SJSA1 (cell line): ENCODE data around the gene RPS24. TPM values are rescaled to one million over a fixed set of nuclear protein-coding genes. Genes with fewer than 3 reads are reported as not detected.

Experiments
- DNase-seq, 2 experiments: peaks; one replicate each; pipeline ENCODE4 v3.0.0-alpha.2; 2015 to 2020; ENCODE audit warnings: low spot score in 2 of 2, low read depth in 1 of 2
- H3K27ac ChIP-seq: fragments of 250-450 bp; sonication (Bioruptor Pico); 2 replicates; pipeline ENCODE4 v1.5.1; 2020; ENCODE audit warnings: mild to moderate bottlenecking, moderate library complexity
- H3K27me3 ChIP-seq: fragments of 250-450 bp; sonication (Bioruptor Pico); replicated peaks from 2 replicates; pipeline ENCODE4 v1.5.1; 2020; ENCODE audit warnings: mild to moderate bottlenecking, moderate library complexity
- H3K36me3 ChIP-seq: fragments of 250-450 bp; sonication (Bioruptor Pico); 2 replicates; pipeline ENCODE4 v1.5.1; 2020; ENCODE audit warnings: mild to moderate bottlenecking
- H3K4me1 ChIP-seq: fragments of 250-450 bp; sonication (Bioruptor Pico); replicated peaks from 2 replicates; pipeline ENCODE4 v1.6.1; 2021; ENCODE audit warnings: mild to moderate bottlenecking
- H3K4me3 ChIP-seq: fragments of 250-450 bp; sonication (Bioruptor Pico); 2 replicates; pipeline ENCODE4 v1.5.1; 2020; ENCODE audit warnings: mild to moderate bottlenecking
- H3K9me3 ChIP-seq: fragments of 250-450 bp; sonication (Bioruptor Pico); replicated peaks from 2 replicates; pipeline ENCODE4 v1.5.1; 2020; ENCODE audit warnings: mild to moderate bottlenecking
- total RNA-seq: library from RNA; depleted of rRNA; stranded (reverse); fragments of >200 nt; shearing (Covaris generic); gene quantifications from 2 replicates; pipeline ENCODE4 v1.2.3, GENCODE V29; 2014

RPS24 gene
- total RNA-seq, 1 experiment from 2014 or later: 2,140 TPM

DNA sequence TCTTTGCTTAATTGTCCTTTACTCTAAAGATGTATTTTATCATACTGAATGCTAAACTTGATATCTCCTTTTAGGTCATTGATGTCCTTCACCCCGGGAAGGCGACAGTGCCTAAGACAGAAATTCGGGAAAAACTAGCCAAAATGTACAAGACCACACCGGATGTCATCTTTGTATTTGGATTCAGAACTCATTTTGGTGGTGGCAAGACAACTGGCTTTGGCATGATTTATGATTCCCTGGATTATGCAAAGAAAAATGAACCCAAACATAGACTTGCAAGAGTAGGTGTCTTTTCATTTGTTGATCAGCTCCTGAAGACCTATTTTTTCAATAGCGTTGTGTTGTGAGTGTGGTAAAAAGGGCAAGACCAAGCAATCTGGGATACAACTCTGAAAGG is 1.8 kb downstream of the RPS24 start:
- no peaks in the 10 kb centered on the region for H3K27me3 ChIP-seq
- H3K4me1 ChIP-seq: peaks cover 8% of the 10 kb centered on the region
- no peak for DNase-seq
- H3K9me3 ChIP-seq: no peaks in the 10 kb centered on the region
- no peak overlapping the region for H3K4me3 ChIP-seq
- peaks cover 61% of the 10 kb centered on the region for H3K36me3 ChIP-seq
- no peak overlapping the region for H3K27ac ChIP-seq

GRCh38 chr10:78035933-78036583 is 2.4 kb downstream of the RPS24 start:
- no peak for DNase-seq
- Histone ChIP-seq H3K4me1 (peaks cover 8% of the 10 kb centered on the region), H3K4me3 (no peak overlapping the region), H3K27me3 (no peaks in the 10 kb centered on the region), H3K36me3 (peaks cover 67% of the 10 kb centered on the region), H3K27ac (no peak overlapping the region), H3K9me3 (no peaks in the 10 kb centered on the region)

DNA sequence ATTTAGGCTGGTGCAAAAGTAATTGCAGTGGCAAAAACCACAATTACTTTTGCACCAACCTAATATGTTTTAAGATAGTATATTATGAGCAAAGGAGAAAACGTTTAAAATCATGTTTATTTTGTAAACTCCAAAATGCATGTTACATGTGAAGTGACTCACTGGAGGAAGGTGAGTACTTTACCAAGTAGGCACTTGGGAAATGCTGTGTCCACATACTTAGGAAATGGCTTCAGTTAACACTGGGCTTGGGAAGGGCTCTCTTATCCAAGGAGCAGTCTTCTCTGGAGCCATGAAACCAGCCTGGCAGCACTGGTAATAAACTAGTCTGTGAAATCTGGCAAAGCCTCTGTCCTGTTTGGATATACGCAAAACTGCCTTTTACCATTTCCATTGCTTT is 4.4 kb downstream of the RPS24 start:
- Histone ChIP-seq H3K4me1 (peaks cover 8% of the 10 kb centered on the region), H3K4me3 (no peak overlapping the region), H3K36me3 (peaks cover 87% of the 10 kb centered on the region), H3K27ac (no peak overlapping the region), H3K27me3 (no peaks in the 10 kb centered on the region), H3K9me3 (no peaks in the 10 kb centered on the region)
- DNase-seq: no peak

DNA sequence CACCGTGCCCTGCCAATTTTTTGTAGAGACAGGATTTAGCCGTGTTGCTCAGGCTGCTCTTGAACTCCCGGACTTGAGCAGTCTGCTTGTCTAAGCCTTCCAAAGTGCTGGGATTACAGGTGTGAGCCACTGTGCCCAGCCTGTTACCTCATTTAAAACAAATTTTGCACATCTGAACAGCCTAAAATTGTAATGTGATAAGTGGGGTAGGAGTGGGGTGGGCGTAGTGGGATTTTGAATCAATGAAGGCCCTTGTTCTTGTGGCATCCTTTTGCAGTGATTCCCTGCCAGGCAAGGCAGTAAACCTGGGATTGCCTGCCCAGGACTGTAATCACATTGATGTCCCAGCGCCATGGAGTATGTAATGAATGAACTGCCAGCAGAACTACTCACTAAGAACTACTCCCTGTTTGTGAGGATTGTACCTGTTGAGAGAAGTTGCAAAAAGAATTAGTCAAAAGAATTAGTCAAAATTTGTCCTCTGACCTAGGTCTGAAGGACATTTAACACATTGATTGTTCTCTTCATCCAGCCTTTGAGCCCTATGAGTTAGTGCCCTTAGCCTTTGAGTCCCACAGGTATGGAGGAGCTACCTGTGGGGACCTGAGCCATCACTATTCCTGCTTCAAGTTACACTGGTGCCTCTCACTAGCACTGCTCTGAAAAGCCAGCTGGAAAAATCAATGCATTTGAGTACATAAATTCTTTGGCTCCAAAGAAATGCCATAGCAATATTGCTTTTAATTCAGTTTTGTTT is 5.3 kb downstream of the RPS24 start:
- H3K36me3 ChIP-seq: peaks cover 93% of the 10 kb centered on the region

DNA sequence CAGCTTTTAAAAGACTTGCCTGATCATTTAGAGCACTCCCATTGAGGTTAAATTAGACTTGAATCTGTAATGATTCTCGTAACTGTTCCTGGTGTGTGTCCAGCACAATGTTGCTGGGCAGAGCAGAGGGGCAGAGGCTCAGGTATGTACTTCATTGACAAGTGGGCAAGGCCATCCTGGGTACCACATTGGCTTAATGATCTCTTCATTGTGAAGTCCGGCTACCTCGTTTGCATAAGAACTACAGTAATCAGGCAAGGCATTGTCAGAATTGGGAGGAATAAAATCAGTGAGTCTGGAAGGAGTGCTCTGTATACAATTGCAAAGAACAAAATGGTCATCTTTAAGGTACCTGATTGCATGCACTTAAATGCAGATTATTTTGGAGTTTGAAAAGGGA is 6.1 kb downstream of the RPS24 start:
- H3K4me1 ChIP-seq: peaks cover 6% of the 10 kb centered on the region
- no peak overlapping the region for H3K4me3 ChIP-seq
- H3K27ac ChIP-seq: no peak overlapping the region
- no peak for DNase-seq
- H3K27me3 ChIP-seq: no peaks in the 10 kb centered on the region
- H3K36me3 ChIP-seq: peaks cover 88% of the 10 kb centered on the region
- no peaks in the 10 kb centered on the region for H3K9me3 ChIP-seq

More for the DNA sequence above, 5.3 kb downstream of the RPS24 start:
- no peaks in the 10 kb centered on the region for H3K27me3 ChIP-seq
- H3K4me1 ChIP-seq: peaks cover 8% of the 10 kb centered on the region
- DNase-seq: no peak
- no peak overlapping the region for H3K27ac ChIP-seq
- H3K9me3 ChIP-seq: no peaks in the 10 kb centered on the region
- H3K4me3 ChIP-seq: no peak overlapping the region

DNA sequence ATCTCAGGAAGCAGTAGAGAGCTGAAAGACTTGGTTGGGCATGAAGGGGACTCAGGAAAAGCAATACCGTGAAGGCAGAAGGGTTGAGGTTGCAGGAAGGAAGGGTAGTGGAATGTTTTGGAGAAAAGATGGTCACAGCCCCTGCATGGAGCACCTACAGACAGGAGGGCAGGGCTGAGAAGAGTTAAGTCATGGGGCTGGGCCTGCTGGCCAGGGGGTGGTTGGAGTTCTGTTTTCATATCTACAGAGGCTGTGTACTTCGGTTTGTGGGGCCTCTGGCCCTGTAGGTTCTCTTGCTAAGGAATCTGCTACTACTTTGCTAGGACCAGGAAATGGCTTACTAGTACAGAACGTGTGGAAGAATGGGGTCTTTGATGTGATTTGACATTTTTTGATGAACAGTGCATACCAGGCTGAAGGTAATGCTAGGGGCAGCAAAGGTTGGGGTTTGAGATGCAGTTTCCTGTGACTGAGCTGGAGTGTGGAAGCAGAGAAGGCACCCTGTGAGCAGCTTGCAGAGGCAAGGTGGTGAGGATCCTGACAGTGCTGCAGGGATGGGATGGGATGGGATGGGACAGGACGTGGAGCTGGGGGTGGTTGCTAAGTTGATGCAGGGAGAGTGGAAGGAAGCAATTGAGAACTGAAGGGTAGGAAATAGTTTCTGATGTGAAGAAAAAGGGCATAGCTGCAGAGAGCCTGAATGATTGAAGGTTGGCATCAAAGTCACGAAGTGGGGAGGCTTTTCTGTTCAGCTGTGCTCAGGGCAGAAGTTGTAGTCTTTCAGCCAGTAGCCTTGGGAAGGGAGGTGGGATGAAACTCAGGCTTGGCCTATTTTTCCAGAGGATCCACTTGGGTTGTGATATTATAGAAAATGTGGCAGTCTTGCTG is 7.8 kb downstream of the RPS24 start:
- Histone ChIP-seq H3K9me3 (no peaks in the 10 kb centered on the region), H3K4me3 (no peak overlapping the region), H3K27ac (no peak overlapping the region), H3K27me3 (no peaks in the 10 kb centered on the region), H3K36me3 (peaks cover 71% of the 10 kb centered on the region), H3K4me1 (no peaks in the 10 kb centered on the region)
- no peak for DNase-seq

DNA sequence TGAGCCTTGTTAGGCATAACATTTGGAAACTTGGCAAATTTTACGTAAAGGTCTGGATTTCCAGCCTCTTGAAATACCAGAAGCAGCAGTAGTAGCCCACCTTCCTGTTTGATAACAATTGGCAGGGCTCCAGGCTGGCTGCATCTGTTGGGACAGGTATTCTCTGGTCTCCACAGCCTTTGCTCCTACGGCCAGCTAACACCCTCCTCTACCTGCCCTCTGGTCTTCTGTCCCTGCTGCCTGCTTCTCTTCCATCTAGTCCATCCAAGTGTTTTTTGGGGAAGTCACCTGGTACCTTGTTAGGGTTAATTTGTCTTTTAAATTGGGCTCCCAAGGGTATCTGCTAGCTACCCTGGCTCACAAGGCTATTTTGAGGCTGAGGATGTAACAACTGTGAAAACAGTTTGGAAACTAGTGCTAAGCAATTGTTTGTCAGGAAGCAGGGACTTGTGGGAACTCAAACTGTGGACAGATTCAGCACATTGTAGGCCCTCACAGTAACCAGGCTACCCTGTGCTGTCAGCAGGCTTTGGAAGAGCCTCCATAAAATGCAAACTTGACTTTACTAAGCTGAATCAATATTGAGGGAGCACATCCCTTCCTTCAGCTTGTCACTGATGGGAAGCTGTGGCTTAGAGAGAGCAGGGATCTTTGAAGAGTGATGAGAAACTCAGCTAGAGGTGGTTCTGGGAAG is 8.5 kb downstream of the RPS24 start:
- peaks cover 63% of the 10 kb centered on the region for H3K36me3 ChIP-seq

GRCh38 chr10:78042752-78043104 is 9.1 kb downstream of the RPS24 start:
- Histone ChIP-seq H3K4me1 (peaks cover 4% of the 10 kb centered on the region), H3K4me3 (no peak overlapping the region), H3K27me3 (no peaks in the 10 kb centered on the region), H3K9me3 (no peaks in the 10 kb centered on the region), H3K36me3 (peaks cover 58% of the 10 kb centered on the region), H3K27ac (no peak overlapping the region)
- DNase-seq: no peak

More for the DNA sequence above, 8.5 kb downstream of the RPS24 start:
- Histone ChIP-seq H3K4me3 (no peak overlapping the region), H3K9me3 (no peaks in the 10 kb centered on the region), H3K27ac (no peak overlapping the region), H3K27me3 (no peaks in the 10 kb centered on the region), H3K4me1 (no peaks in the 10 kb centered on the region)
- DNase-seq: no peak

- no peak for DNase-seq
- no peaks in the 10 kb centered on the region for H3K27me3 ChIP-seq
- peaks cover 4% of the 10 kb centered on the region for H3K4me1 ChIP-seq
- H3K36me3 ChIP-seq: peaks cover 45% of the 10 kb centered on the region
- H3K9me3 ChIP-seq: no peaks in the 10 kb centered on the region
- H3K4me3 ChIP-seq: no peak overlapping the region
- no peak overlapping the region for H3K27ac ChIP-seq
Observed at GRCh38 chr10:78044179-78044578, 10.5 kb downstream of the RPS24 start.

DNA sequence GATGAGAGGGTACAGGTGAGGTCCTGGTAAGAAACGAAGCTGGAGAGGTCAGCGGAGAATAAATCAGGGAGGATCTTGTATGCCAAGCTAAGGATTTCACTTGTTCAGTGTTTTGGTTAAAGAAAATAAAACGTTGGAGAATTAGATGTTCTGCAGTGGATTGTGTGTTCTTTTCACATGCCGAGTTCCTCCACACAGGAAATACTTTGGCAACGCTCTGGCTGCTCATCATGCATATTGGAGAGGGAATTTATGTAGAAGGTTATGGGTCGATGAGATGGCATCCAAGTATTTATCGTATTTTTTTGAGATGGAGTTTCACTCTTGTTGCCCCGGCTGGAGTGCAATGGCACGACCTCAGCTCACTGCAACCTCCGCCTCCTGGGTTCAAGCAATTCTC is 11.0 kb downstream of the RPS24 start:
- no peak overlapping the region for H3K4me3 ChIP-seq
- H3K36me3 ChIP-seq: peaks cover 40% of the 10 kb centered on the region
- no peak for DNase-seq
- no peaks in the 10 kb centered on the region for H3K9me3 ChIP-seq
- H3K27ac ChIP-seq: no peak overlapping the region
- H3K27me3 ChIP-seq: no peaks in the 10 kb centered on the region
- peaks cover 4% of the 10 kb centered on the region for H3K4me1 ChIP-seq

DNA sequence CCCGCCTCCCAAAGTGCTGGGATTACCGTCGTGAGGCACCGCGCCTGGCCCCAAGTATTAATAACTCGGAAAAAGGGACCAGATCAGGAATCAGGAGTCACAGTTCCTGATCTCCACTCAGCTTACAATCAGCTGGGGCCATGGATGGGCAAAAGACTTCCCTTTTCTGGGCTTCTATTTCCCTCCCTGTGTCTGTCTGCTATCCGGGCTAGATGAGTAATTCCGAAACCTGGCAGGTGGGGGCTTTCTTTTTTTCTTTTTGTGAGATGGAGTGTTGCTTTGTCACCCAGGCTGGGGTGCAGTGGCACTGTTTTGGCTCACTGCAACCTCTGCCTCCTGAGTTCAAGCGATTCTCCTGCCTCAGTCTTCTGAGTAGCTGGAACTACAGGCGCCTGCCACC is 11.6 kb downstream of the RPS24 start:
- no peaks in the 10 kb centered on the region for H3K9me3 ChIP-seq
- H3K36me3 ChIP-seq: peaks cover 35% of the 10 kb centered on the region
- no peak overlapping the region for H3K27ac ChIP-seq
- H3K4me3 ChIP-seq: no peak overlapping the region
- DNase-seq: no peak
- no peaks in the 10 kb centered on the region for H3K27me3 ChIP-seq
- peaks cover 4% of the 10 kb centered on the region for H3K4me1 ChIP-seq

- DNase-seq: no peak
- Histone ChIP-seq H3K27me3 (no peaks in the 10 kb centered on the region), H3K9me3 (no peaks in the 10 kb centered on the region), H3K4me1 (peaks cover 4% of the 10 kb centered on the region), H3K4me3 (no peak overlapping the region), H3K36me3 (peaks cover 28% of the 10 kb centered on the region), H3K27ac (no peak overlapping the region)
Observed at GRCh38 chr10:78045856-78046255, 12.2 kb downstream of the RPS24 start.

DNA sequence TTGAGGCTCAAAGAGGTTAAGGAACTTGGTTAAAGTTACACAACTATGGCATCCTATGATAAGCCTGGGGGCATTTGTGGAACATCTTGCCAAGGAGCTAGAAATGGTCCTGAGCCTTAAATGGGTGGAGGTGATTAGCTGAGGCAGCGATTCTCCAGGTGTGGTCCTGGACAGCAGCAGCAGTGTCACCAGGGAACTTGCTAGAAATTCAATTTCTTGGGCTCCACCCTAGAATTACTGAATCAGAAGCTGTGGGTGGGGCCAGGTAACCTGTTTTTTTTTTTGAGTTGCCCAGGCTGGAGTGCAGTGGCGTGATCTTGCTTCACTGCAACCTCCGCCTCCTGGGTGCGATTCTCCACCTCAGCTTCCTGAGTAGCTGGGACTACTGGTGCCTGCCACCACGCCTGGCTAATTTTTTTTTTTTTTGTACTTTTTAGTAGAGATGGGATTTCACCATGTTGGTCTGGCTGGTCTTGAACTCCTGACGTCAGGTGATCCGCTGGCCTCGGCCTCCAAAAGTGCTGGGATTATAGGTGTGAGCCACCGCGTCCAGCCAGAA is 13.1 kb downstream of the RPS24 start:
- no peak overlapping the region for H3K4me3 ChIP-seq
- no peak overlapping the region for H3K27ac ChIP-seq
- no peak for DNase-seq
- peaks cover 4% of the 10 kb centered on the region for H3K4me1 ChIP-seq
- no peaks in the 10 kb centered on the region for H3K27me3 ChIP-seq
- no peaks in the 10 kb centered on the region for H3K9me3 ChIP-seq
- H3K36me3 ChIP-seq: peaks cover 19% of the 10 kb centered on the region
